Upper lobe of left lung (tissue), 4 donors: ENCODE measurements around the gene GALE.

ENCODE experiments used
- POLR2A ChIP-seq, 4 donors: fragments of 450-650 bp; IDR thresholded peaks; one replicate each; pipeline ENCODE4 v1.5.1; 2016 to 2017; ENCODE audit warnings: antibody characterized with exemption in 4 of 4, mild to moderate bottlenecking in 2 of 4
- POLR2AphosphoS5 ChIP-seq, 2 donors: sonication (generic); formaldehyde crosslinking; IDR thresholded peaks; one replicate each; pipeline ENCODE4 v1.5.1; 2017; ENCODE audit warnings: antibody characterized with exemption in 2 of 2
- TF ChIP-seq, protein P1 (sequence below), 6 experiments: fragments of 450-650 bp in 4 of 6; fragments of 200-600 bp in 2 of 6; sonication (generic) in 2 of 6; IDR thresholded peaks; one replicate each; pipeline ENCODE4 v1.5.1; 2016 to 2019; ENCODE audit warnings: antibody characterized with exemption in 6 of 6

DNA sequence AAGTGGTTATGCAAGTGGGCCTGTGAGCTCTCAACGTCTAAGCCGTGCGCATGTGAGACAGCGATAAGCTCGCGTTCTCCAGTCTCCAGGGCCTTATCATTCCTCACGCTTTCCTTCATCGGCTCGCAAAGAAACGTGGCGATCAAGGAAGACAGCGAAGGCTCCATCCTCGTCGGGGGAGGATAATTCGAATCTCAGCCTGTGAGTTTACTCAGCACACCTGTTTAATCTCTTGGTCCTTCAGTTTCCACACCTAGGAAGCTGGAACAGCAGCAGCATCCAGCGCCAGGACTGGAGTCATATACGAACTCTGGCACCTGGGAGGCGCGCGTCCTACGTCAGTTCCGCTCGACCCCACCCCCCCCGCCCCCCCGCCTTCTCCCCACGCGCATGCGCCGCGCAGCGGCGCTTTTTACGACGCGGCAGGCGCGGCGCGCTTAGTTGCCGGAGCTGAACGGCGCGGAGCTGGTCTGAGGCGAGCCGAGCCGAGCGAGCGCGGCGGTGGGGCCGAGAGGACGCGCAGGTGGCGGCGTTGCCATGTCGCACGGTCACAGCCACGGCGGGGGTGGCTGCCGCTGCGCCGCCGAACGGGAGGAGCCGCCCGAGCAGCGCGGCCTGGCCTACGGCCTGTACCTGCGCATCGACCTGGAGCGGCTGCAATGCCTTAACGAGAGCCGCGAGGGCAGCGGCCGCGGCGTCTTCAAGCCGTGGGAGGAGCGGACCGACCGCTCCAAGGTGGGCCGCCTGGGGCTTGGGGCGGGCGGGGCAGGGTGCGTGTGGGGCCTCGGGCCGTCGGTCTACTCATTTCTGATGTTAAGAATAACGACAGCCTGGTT is 22.4 kb downstream of the GALE start, which contains the start of gene PITHD1:
- TF ChIP-seq, protein P1, sequence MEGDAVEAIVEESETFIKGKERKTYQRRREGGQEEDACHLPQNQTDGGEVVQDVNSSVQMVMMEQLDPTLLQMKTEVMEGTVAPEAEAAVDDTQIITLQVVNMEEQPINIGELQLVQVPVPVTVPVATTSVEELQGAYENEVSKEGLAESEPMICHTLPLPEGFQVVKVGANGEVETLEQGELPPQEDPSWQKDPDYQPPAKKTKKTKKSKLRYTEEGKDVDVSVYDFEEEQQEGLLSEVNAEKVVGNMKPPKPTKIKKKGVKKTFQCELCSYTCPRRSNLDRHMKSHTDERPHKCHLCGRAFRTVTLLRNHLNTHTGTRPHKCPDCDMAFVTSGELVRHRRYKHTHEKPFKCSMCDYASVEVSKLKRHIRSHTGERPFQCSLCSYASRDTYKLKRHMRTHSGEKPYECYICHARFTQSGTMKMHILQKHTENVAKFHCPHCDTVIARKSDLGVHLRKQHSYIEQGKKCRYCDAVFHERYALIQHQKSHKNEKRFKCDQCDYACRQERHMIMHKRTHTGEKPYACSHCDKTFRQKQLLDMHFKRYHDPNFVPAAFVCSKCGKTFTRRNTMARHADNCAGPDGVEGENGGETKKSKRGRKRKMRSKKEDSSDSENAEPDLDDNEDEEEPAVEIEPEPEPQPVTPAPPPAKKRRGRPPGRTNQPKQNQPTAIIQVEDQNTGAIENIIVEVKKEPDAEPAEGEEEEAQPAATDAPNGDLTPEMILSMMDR (IDR thresholded peaks at IDR 0.05): peak in 1 of 6 experiments; percentile 13
- TF ChIP-seq POLR2AphosphoS5 (IDR thresholded peaks at IDR 0.05) (peak; percentile 82 to 93), POLR2A (IDR thresholded peaks at IDR 0.05) (peak in 2 of 4 donors; percentile 85 to 96)
